Activated CD4-positive, alpha-beta T cell treated with anti-CD3 and anti-CD28 coated beads for 48 hours (primary cell): Measurements from ENCODE around the gene KLHL29.

Experiments used
- DNase-seq: peaks from one replicate; pipeline ENCODE4 v3.0.0-alpha.2; 2020

The KLHL29 gene

GRCh38 chr2:23622966-23623675 lies 238.1 kb downstream of the KLHL29 start:
- no peak for DNase-seq

GRCh38 chr2:23624378-23624777 lies 239.4 kb downstream of the KLHL29 start:
- DNase-seq = peak; percentile 70

- no peak for DNase-seq
These were observed 239.9 kb downstream of the KLHL29 start for GRCh38 chr2:23624915-23625314.

DNA sequence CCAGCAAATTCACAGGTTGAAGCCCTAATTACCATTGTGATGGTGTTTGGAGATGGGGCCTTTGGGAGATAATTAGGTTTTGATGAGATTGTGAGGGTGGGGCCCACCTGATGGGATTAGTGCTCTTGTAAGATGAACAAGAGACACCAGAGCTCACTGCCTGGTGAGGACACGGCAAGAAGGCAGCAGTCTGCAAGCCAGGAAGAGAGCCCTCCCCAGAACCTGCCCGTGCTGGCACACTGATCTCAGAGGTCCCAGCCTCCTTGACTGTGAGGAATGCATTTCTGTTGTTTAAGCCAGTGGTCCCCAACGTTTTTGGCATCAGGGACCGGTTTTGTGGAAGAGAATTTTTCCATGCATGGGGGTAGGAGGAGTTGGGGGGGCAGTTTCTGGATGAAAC lies 240.7 kb downstream of the KLHL29 start:
- no peak for DNase-seq

GRCh38 chr2:23626701-23627230 lies 241.8 kb downstream of the KLHL29 start:
- no peak for DNase-seq

GRCh38 chr2:23627236-23628009 lies 242.4 kb downstream of the KLHL29 start:
- no peak for DNase-seq

DNA sequence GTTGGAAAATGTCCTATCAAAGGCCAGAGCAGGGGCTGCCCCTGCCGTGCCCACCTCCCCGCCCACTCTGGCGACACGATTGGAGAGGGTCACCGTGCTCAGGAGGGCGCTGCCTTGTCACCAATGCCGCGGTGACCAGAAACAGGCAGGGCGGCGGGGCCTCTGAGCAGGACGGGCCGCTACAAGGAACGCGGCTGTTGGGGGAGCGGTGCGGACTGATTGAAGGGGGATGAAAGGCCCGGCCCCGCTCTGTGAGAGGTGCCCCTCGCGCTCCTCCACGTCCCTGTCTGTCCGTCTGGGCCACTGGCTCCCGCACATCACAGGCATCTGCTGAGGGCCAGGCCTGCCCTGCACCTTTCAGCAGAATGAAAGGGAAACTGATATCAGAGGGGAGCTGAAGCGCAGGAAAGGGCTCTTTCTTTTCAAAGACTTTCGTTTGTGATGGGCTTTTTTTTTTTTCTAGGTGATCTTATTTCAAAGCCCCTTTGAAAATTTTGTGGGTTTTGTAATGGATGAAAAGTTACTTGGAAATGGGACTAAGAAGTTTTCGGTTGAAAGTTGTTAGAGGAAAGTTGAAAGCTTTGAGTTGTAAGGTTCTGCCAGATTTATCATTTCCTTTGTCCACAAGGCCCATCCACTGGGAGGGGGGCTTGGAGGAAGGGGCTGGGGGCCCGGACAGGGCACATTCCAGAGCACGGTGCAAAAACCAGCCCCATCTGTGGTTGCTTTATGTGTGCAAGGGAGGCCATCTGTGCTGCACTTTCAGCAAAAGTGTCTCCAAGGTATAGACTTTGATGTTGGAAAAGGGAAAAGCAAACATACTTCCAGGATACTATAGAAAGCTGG lies 244.2 kb downstream of the KLHL29 start:
- DNase-seq = no peak

- no peak for DNase-seq
These were observed 244.9 kb downstream of the KLHL29 start for GRCh38 chr2:23629772-23630480.

- DNase-seq = no peak
These were observed 246.0 kb downstream of the KLHL29 start for GRCh38 chr2:23630961-23631360.

- DNase-seq = no peak
These were observed 246.4 kb downstream of the KLHL29 start for GRCh38 chr2:23631389-23631788.

GRCh38 chr2:23632386-23632785 lies 247.4 kb downstream of the KLHL29 start:
- DNase-seq = no peak

- no peak for DNase-seq
These were observed 247.9 kb downstream of the KLHL29 start for GRCh38 chr2:23632831-23633395.

DNA sequence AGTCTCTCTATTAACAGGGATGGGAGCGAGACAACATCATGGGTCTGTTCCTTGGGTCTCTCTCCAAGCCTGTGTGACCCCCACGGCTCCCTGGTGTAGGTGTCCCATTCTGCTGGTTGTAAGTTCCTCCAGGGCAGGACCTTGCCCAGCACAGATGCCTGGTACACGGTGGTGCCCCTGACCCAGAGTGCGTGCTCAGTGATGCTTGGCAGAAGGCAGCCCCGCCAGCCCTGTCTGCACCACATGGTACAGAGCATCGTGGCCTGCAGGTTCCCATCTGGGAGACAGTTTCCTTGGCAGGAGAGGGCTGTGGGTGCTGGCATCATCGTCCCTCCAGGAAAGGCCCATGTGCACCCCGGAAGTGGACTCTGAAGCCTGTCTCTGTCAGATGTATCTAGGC lies 249.0 kb downstream of the KLHL29 start:
- DNase-seq = no peak

DNA sequence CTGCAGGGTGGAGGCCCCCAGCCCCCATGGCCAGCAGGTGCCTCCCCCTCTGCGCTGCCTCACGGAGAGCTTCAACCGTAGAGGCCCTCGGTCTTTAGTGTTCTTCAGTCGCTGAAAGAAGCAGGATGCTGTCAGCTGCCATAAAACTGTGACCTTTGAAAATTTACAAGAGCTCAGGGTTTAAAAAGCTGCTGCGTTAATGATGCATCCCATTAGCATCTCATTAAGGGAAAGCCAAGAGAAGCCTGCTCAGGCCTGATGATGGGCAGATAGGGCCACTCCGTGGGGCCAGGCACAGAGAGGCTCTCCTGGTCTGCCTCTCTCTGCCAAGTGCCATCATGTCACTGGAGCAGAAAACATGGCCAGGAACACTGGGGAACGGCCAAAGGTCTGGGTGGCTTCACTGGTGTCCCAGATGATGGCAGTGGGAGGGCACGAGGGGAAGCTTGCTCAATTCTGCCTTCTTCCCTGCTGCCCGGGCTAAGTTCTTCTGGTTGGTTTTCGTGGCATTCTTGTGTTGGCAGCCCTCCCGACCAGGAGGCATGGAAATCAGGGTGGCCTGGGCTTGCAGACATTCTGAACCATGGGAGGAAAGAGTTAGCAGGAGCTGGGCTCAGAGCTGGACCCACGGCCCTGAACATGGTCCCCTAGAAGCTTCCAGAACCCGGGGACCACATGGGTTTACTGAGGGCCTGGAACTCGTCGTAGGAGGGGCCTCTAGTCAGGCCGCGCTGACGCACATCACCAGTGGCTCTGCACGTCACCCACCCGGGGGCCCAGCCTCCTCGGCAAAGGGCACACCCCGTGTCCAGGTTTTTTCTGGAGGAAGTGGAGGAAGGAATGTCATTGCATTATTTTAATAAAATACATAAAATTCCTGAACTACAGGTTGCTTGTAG lies 250.7 kb downstream of the KLHL29 start:
- no peak for DNase-seq

DNA sequence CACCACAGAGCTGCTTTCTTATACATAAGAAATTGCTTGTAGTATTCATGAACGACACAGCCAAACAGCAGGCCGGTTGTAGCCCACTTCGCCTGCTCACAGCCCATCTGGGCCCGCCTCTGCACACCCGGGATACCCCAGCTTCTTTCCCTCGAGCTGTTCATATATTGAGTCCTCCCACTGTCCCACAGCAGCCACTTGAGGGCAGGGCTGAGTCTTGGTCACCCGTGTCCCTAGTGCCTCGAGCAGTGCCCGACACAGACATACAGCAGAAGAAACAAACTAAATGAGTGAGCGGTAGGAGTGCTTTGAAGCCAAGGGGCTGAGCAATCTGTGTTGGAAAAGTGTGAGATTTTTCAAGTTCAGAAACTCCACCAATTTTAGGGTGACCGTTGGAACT lies 251.4 kb downstream of the KLHL29 start:
- DNase-seq = no peak

DNA sequence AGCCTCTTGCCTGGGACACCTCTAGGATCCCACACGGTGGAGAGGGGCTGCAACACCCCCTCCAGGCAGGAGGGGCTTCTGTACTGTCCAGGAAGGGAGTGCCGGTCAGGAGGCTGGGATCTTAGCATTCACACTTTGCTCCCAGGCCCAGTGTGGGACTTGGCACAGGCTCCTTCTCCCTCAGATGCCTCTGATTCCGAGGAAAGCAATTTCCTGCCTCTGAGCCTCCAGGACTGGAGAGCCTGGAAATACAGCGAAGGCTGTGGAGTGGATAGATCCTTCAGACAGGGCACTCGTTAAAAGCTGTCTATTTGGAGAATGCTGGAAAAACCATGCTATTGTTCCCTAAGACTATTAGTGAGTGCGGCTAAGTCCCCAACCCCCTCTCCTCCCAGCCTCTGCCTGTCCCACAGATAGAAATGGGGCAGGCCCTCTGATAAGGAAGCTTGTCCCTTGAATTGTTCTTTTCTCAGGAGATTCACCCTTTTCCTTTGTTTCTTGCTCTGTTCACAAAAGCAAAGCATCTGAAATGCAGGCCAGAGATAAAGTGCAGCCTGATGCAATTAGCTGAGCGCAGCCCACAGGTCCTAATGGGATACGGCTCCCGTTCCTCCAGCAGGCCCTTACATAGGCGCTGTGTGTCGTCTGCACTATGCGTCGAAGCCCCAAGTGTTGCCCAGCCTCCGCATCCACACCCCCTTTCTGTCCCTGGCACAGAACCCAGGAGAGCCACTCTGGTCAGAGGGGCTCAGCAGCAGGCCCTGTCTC lies 252.2 kb downstream of the KLHL29 start:
- DNase-seq = no peak

- peak; percentile 15 for DNase-seq
These were observed 254.5 kb downstream of the KLHL29 start for GRCh38 chr2:23639406-23639982.

- no peak for DNase-seq
These were observed 255.7 kb downstream of the KLHL29 start for GRCh38 chr2:23640711-23641110.

DNA sequence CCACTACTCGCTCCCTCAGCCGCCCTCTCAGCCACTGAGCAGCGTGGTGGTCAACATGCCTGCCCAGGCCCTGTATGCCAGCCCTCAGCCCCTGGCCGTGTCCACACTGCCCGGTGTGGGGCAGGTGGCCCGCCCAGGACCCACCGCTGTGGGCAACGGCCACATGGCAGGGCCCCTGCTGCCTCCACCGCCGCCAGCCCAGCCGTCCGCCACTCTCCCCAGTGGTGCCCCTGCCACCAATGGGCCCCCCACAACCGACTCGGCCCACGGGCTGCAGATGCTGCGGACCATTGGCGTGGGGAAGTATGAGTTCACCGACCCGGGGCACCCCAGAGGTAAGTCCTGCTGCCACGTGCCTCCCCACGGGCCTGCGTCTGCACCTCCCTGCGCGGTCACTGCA lies 257.5 kb downstream of the KLHL29 start:
- DNase-seq = no peak

- no peak for DNase-seq
These were observed 260.3 kb downstream of the KLHL29 start for GRCh38 chr2:23645230-23645808.
